Heart left ventricle (tissue), 16 donors: ENCODE results near the gene SORBS1. TPM values are rescaled to one million over a fixed set of nuclear protein-coding genes. Genes with fewer than 3 reads are reported as not detected.
A peak's percentile ranks its signal among the peaks of the same experiment; 100 is the strongest.

Source experiments
- ATAC-seq, 4 donors: fragments of 200-7000 bp; cut with Tn5 transposase; one replicate each; pipeline ENCODE4 v1.9.1; 2020 to 2022; ENCODE audit warnings: moderate library complexity in 4 of 4, mild to moderate bottlenecking in 3 of 4, moderate number of reproducible peaks in 1 of 4
- DNase-seq, 5 donors: peaks; one replicate each; pipeline ENCODE4 v3.0.0-alpha.2; 2020
- H3K27ac ChIP-seq, 12 donors: fragments of 200-600 bp; sonication (generic) in 4 of 12; one replicate each; pipeline versions ENCODE4 v1.5.0 to v1.8.0; 2016 to 2022; ENCODE audit warnings: mild to moderate bottlenecking in 2 of 12
- H3K27me3 ChIP-seq, 9 donors: fragments of 200-600 bp; sonication (generic) in 2 of 9; one replicate each; pipeline versions ENCODE4 v1.5.1 to v1.8.0; 2016 to 2022; ENCODE audit warnings: mild to moderate bottlenecking in 3 of 9
- H3K36me3 ChIP-seq, 9 donors: fragments of 200-600 bp; sonication (generic) in 2 of 9; one replicate each; pipeline versions ENCODE4 v1.5.0 to v1.8.0; 2018 to 2022; ENCODE audit warnings: mild to moderate bottlenecking in 2 of 9
- H3K4me1 ChIP-seq, 12 donors: fragments of 200-600 bp; sonication (generic) in 4 of 12; one replicate each; pipeline versions ENCODE4 v1.5.0 to v1.8.0; 2016 to 2022; ENCODE audit warnings: mild to moderate bottlenecking in 3 of 12
- H3K4me3 ChIP-seq, 12 donors: fragments of 200-600 bp; sonication (generic) in 4 of 12; one replicate each; pipeline versions ENCODE4 v1.5.0 to v1.8.0; 2017 to 2022; ENCODE audit warnings: mild to moderate bottlenecking in 9 of 12, moderate library complexity in 4 of 12
- H3K9me3 ChIP-seq, 12 donors: fragments of 200-600 bp; sonication (generic) in 4 of 12; one replicate each; pipeline versions ENCODE4 v1.5.0 to v1.8.0; 2016 to 2022; ENCODE audit warnings: mild to moderate bottlenecking in 1 of 12
- POLR2A ChIP-seq, 2 donors: fragments of 450-650 bp; IDR thresholded peaks; one replicate each; pipeline ENCODE4 v1.6.1; 2017; ENCODE audit warnings: antibody characterized with exemption in 2 of 2, mild to moderate bottlenecking in 2 of 2, moderate library complexity in 2 of 2
- WGBS, 4 donors: extraction: QIAGEN DNeasy Blood & Tissue Kit in 2 of 4; methylation state at CpG; one replicate each; pipeline versions ENCODE4 v1.1.5 to v1.1.7; 2013 to 2018; 5-methylcytosine and 5-hydroxymethylcytosine counted together
- intact Hi-C, 10 donors: fragments of 100-400 bp; cut with DNase I; formaldehyde crosslinking; loops; one replicate each; pipeline versions ENCODE4 v1.11.1 to v1.14.2; 2022
- polyA plus RNA-seq, 2 donors: library from polyadenylated mRNA; stranded (reverse); fragments of 200-250 nt; gene quantifications; one replicate each; pipeline ENCODE4 v1.2.3, GENCODE V29; 2013
- total RNA-seq, 9 donors: library from RNA; depleted of rRNA in 2 of 9; stranded (reverse); fragments of >200 nt in 2 of 9; fragmentation: NEBNext Ultra II Directional in 3 of 9; extraction: Animal tissue kit (Norgen Biotek cat#: 25700) in 3 of 9; gene quantifications; one replicate each; pipeline versions ENCODE4 v1.1.0 to v1.2.4, GENCODE V29; 2016 to 2023
- TF ChIP-seq, protein P1 (sequence below), 12 donors: fragments of 200-600 bp; sonication (generic) in 4 of 12; IDR thresholded peaks; one replicate each; pipeline versions ENCODE4 v1.5.0 to v1.8.0; 2018 to 2022; ENCODE audit warnings: antibody characterized with exemption in 12 of 12, mild to moderate bottlenecking in 5 of 12
- donor health status: ischemic (EF 13 %, LVEDD 7.1; RV severe dilation, severe dysfunction).
- donor health status: healthy with polysubstance abuse.
- donor health status: DM: no; HTN: yes; CAD: no.
- donor health status: DM: no; HTN: no; CAD: no.
- donor health status: ischemic (EF 25% LVEDD 6.9; RV normal size, moderate dysfunction).
- donor health status: ischemic (EF 25% LVEDD 5.7; RV mildly dilated, moderate dysfunction).
- donor health status: healthy.
- donor health status: DM: yes; HTN: yes; CAD: no.
- donor health status: ischemic (EF 35%, LVEDD 5.7; RV mildly dilated, moderate dysfunction).
- donor health status: nonischemic (EF 11% LVEDD 7.7; RV severe dilation, severe dysfunction).
- donor health status: DM: yes; HTN: yes; CAD: no.
- donor health status: PGD.
- donor health status: ischemic (EF 29% LVEDD 5.4; RV normal size, mild dysfunction).
- donor health status: nonischemic (EF 23%, LVEDD 6.1; RV moderate dilation, normal function).

SORBS1 gene
- total and polyA plus RNA-seq, 11 donors, result 355 to 1,440 (median 886) TPM

DNA sequence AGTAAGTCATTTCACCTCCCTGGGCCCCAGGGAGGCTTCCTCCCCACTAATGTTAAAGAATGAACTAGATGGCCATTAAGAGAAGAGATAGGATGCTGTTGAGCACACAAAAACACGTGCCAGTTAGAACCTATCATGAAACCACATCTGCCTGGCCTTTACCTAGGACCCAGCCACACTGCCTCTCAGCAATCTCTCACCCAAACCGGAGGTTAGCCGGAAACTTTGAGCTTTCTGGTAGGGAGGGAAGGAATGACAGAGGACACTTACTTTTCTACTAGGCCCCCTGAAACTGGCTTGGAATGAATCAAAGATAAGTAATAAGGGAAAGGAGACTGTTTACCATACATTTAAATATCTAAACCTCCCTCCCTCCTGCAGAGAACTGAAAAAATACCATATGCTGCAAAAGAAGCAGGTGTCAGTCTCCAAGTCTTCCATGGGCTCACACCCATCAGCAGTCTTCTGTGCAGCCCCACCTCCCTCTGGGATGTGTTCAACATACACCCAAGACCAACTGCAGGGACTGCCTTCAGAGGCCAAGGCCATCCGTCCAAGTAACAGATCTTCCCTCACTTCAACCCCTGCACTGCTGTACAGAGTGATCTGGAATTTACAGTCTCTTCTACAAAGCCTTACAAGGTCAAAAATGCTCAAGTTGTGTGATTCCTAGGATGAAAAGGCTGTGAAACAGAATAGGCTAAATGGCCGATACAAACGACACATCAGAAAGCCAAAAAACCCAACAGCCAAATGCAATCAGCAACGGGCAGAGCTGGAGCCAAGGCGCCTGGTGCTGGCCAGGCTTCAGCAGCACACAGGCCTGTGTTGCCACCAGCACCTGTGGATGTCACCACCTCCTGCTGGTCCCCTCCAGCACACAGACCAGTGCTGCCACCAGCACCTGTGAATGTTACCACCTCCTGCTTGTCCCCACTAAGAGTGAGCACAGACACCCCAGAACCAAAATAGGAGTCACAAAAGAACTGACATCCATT lies 42.4 kb downstream of the SORBS1 start:
- DNase-seq (peak in 4 of 5 donors; percentile 53 to 81 (median 62)), ATAC-seq (peak; percentile 79 to 83 (median 81))
- Histone ChIP-seq H3K4me1 (peaks cover 9 to 95% (median 69%) of the 10 kb centered on the region in 12 donors), H3K27me3 (no peaks in the 10 kb centered on the region), H3K4me3 (no peak overlapping the region), H3K9me3 (no peaks in the 10 kb centered on the region), H3K27ac (peak overlapping the region; percentile 61 to 91 (median 75)), H3K36me3 (no peaks in the 10 kb centered on the region)
- intact Hi-C loops, result no loop called here
- no peak for TF ChIP-seq POLR2A (IDR thresholded peaks at IDR 0.05)
- TF ChIP-seq, protein P1, sequence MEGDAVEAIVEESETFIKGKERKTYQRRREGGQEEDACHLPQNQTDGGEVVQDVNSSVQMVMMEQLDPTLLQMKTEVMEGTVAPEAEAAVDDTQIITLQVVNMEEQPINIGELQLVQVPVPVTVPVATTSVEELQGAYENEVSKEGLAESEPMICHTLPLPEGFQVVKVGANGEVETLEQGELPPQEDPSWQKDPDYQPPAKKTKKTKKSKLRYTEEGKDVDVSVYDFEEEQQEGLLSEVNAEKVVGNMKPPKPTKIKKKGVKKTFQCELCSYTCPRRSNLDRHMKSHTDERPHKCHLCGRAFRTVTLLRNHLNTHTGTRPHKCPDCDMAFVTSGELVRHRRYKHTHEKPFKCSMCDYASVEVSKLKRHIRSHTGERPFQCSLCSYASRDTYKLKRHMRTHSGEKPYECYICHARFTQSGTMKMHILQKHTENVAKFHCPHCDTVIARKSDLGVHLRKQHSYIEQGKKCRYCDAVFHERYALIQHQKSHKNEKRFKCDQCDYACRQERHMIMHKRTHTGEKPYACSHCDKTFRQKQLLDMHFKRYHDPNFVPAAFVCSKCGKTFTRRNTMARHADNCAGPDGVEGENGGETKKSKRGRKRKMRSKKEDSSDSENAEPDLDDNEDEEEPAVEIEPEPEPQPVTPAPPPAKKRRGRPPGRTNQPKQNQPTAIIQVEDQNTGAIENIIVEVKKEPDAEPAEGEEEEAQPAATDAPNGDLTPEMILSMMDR (IDR thresholded peaks at IDR 0.05), result peak in 3 of 12 donors; percentile 7 to 29 (median 26)
- 49 to 57% (median 54%) methylated on average over 8 of the region's 8 CpGs for WGBS, 4 donors

DNA sequence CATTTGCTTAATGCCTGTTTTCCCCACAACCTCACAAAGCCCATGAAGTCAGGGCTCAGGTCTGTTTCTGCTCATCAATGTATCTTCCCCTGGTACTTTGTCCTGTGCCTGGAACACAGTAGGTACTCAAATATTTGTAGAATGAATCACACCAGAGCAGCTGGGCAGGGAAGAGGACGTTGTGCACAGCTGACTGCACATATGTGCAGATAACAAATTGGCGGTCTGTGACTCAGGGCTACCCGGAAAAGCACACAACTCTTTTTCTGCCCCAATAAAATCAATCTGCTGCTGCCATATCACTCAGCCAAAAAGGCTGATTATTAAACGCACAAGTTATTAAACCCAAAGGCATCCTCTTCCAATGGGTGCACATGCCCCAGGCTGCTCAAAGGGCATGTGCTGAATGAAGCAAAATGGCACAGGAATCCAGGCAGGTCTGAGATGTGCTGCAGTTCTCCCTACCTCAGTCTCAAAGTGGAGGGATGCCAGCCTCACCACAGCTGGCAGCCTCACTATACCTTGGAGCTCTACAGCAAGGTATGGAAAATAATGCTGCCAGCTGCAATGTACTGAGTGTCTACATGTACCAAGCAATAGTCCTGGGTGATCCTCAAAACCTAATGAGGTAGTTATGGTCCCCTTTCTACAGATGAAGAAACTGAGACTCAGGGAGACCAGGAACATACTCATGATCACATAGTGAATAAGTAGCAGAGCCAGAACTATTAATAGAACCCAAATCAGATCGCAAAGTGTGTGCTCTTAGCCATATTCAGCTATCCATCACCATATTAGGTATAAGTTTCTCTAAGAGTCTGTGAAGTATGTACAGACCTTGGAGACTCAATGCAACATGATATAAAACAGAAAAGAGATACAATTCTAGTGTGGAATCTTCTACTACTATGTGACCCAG lies 43.4 kb downstream of the SORBS1 start:
- no peak for TF ChIP-seq POLR2A (IDR thresholded peaks at IDR 0.05)
- TF ChIP-seq, protein P1 (IDR thresholded peaks at IDR 0.05), result no peak
- intact Hi-C loops, result no loop called here
- DNase-seq (no peak), ATAC-seq (peak; percentile 27 to 54 (median 47))
- Histone ChIP-seq H3K9me3 (no peaks in the 10 kb centered on the region), H3K36me3 (no peaks in the 10 kb centered on the region), H3K4me3 (no peak overlapping the region), H3K27ac (peak overlapping the region; percentile 61 to 91 (median 75)), H3K27me3 (no peaks in the 10 kb centered on the region), H3K4me1 (peaks cover 12 to 95% (median 70%) of the 10 kb centered on the region in 12 donors)
- 32 to 38% (median 33%) methylated on average over 5 of the region's 5 CpGs for WGBS, 4 donors

DNA sequence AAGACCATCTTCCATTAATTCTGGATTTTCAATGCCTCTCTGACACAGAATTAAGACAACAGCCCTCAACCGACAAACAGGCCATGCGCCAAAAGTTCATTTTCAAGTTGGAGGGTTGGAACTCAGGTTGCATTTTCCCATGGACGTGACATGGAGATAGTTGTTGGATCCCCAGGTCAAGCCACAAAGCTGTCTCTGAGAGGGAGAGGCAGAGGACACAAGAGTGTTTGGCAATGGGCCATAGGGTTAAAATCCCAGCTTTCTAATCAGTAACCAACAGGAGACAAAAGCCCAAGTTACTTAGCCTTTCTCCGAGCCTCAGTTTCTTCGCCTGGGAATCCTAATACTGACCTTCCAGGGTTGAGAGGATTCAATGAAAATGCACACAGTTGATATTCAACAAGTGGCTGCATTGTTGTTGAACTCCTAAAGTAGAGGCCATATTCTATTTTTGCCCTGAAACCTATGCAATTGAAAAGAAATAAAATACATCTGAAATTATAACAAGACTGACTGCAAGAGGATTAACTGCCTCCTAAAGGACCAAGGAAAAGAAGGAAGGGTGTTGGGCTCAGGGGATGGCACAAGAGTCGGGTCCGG lies 44.3 kb downstream of the SORBS1 start:
- intact Hi-C loops, result no loop called here
- no peaks in the 10 kb centered on the region for H3K36me3 ChIP-seq
- WGBS, 4 donors, result 73 to 83% (median 77%) methylated on average over 7 of the region's 7 CpGs
- TF ChIP-seq, protein P1 (IDR thresholded peaks at IDR 0.05), result no peak
- no peak for ATAC-seq
- H3K4me1 ChIP-seq, result peaks cover 16 to 98% (median 74%) of the 10 kb centered on the region in 12 donors
- H3K9me3 ChIP-seq, result no peaks in the 10 kb centered on the region
- DNase-seq, result no peak
- peak overlapping the region in 11 of 12 donors; percentile 61 to 91 (median 76) for H3K27ac ChIP-seq
- H3K4me3 ChIP-seq, result no peak overlapping the region
- no peaks in the 10 kb centered on the region for H3K27me3 ChIP-seq
